Loucy (cell line): ENCODE data around the gene SH3PXD2B.
"Not testable (repeated sequence)": the region's sequence is repeated elsewhere in the genome, so short reads cannot be mapped to it uniquely, and the experiment has no call there.

Experiments
- H2AFZ ChIP-seq: fragments of 200-600 bp; sonication (generic); 2 replicates; pipeline ENCODE4 v1.6.0; 2016; ENCODE audit warnings: antibody characterized with exemption, mild to moderate bottlenecking, low read length, moderate library complexity
- H3F3A ChIP-seq: fragments of 200-600 bp; 2 replicates; pipeline ENCODE4 v1.6.0; 2016; ENCODE audit warnings: antibody characterized with exemption, low read depth, mild to moderate bottlenecking
- H3K27me3 ChIP-seq: fragments of 200-600 bp; sonication (generic); 2 replicates; pipeline ENCODE4 v1.6.1; 2014; ENCODE audit warnings: low read length, mild to moderate bottlenecking; ENCODE audit not compliant: insufficient read depth, poor library complexity, severe bottlenecking
- H3K36me3 ChIP-seq: fragments of 200-600 bp; sonication (generic); 2 replicates; pipeline ENCODE4 v1.6.1; 2016; ENCODE audit warnings: low read length; ENCODE audit not compliant: insufficient read depth
- H3K4me1 ChIP-seq: fragments of 200-600 bp; sonication (generic); 2 replicates; pipeline ENCODE4 v1.5.1; 2014; ENCODE audit warnings: low read length, mild to moderate bottlenecking; ENCODE audit not compliant: insufficient read depth, poor library complexity, severe bottlenecking
- H3K4me2 ChIP-seq: fragments of 200-600 bp; sonication (generic); 2 replicates; pipeline ENCODE4 v1.6.0; 2014; ENCODE audit warnings: antibody characterized with exemption, low read length, low read depth, mild to moderate bottlenecking; ENCODE audit not compliant: poor library complexity, severe bottlenecking
- H3K4me3 ChIP-seq: fragments of 200-600 bp; sonication (generic); 2 replicates; pipeline ENCODE4 v1.5.1; 2014; ENCODE audit warnings: low read length, mild to moderate bottlenecking, mixed read lengths; ENCODE audit not compliant: poor library complexity, severe bottlenecking
- H3K79me2 ChIP-seq: fragments of 200-600 bp; sonication (generic); 2 replicates; pipeline ENCODE4 v1.6.1; 2014; ENCODE audit warnings: low read length; ENCODE audit not compliant: insufficient read depth
- H3K9ac ChIP-seq: fragments of 200-600 bp; sonication (generic); 2 replicates; pipeline ENCODE4 v1.6.0; 2014; ENCODE audit warnings: mild to moderate bottlenecking, low read depth, low read length, moderate library complexity; ENCODE audit not compliant: poor library complexity, severe bottlenecking
- H3K9me2 ChIP-seq: fragments of 200-600 bp; sonication (generic); replicated peaks from 2 replicates; pipeline ENCODE4 v1.6.1; 2016; ENCODE audit warnings: low read depth, low read length, mixed read lengths
- H3K9me3 ChIP-seq: fragments of 200-600 bp; sonication (generic); 2 replicates; pipeline ENCODE4 v1.6.1; 2014; ENCODE audit warnings: mild to moderate bottlenecking, antibody characterized with exemption, low read length, low read depth; ENCODE audit not compliant: insufficient read depth
- H4K20me1 ChIP-seq: fragments of 200-600 bp; sonication (generic); 2 replicates; pipeline ENCODE4 v1.6.0; 2014; ENCODE audit warnings: antibody characterized with exemption, low read length, mild to moderate bottlenecking; ENCODE audit not compliant: insufficient read depth, poor library complexity, severe bottlenecking
- EZH2phosphoT487 ChIP-seq: fragments of 200-600 bp; IDR thresholded peaks from 2 replicates; pipeline ENCODE4 v1.6.1; 2018; ENCODE audit warnings: antibody characterized with exemption, mild to moderate bottlenecking, moderate library complexity, borderline replicate concordance
- TF ChIP-seq, protein P1 (sequence below): fragments of 200-600 bp; sonication (generic); conservative IDR thresholded peaks from 2 replicates; pipeline ENCODE4 v1.5.1; 2014; ENCODE audit warnings: mild to moderate bottlenecking, antibody characterized with exemption, low read length

The SH3PXD2B gene

GRCh38 chr5:172402531-172403188 is 51.7 kb downstream of the SH3PXD2B start:
- Histone ChIP-seq H3K4me3 (no peak overlapping the region), H3K79me2 (no peaks in the 10 kb centered on the region), H3K9me2 (no peaks in the 10 kb centered on the region), H3K4me2 (no peak overlapping the region), H2AFZ (no peak overlapping the region), H3K36me3 (no peaks in the 10 kb centered on the region), H3K9ac (no peak overlapping the region), H3K9me3 (no peaks in the 10 kb centered on the region), H3K27me3 (no peaks in the 10 kb centered on the region), H4K20me1 (no peaks in the 10 kb centered on the region), H3K4me1 (no peaks in the 10 kb centered on the region), H3F3A (no peaks in the 10 kb centered on the region)
- TF ChIP-seq EZH2phosphoT487, result no peak
- TF ChIP-seq, protein P1, sequence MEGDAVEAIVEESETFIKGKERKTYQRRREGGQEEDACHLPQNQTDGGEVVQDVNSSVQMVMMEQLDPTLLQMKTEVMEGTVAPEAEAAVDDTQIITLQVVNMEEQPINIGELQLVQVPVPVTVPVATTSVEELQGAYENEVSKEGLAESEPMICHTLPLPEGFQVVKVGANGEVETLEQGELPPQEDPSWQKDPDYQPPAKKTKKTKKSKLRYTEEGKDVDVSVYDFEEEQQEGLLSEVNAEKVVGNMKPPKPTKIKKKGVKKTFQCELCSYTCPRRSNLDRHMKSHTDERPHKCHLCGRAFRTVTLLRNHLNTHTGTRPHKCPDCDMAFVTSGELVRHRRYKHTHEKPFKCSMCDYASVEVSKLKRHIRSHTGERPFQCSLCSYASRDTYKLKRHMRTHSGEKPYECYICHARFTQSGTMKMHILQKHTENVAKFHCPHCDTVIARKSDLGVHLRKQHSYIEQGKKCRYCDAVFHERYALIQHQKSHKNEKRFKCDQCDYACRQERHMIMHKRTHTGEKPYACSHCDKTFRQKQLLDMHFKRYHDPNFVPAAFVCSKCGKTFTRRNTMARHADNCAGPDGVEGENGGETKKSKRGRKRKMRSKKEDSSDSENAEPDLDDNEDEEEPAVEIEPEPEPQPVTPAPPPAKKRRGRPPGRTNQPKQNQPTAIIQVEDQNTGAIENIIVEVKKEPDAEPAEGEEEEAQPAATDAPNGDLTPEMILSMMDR, result no peak

DNA sequence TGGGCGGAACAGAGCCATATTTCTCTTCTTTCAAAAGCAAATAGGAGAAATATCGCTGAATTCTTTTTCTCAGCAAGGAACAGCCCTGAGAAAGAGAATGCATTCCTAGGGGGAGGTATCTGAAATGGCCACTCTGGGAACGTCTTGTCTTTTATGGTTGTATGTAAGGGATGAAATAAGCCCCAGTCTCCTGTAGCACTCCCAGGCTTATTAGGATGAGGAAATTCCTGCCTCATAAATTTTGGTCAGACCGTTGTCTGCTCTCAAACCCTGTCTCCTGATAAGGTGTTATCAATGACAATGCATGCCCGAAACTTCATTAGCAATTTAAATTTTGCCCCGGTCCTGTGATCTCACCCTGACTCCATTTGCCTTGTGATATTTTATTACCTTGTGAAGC is 52.3 kb downstream of the SH3PXD2B start:
- not testable (repeated sequence) for H3K79me2 ChIP-seq, H3K27me3 ChIP-seq, H3K4me3 ChIP-seq, H4K20me1 ChIP-seq, H3K36me3 ChIP-seq, H3K9me3 ChIP-seq, H2AFZ ChIP-seq, H3K9me2 ChIP-seq, H3K4me1 ChIP-seq, H3F3A ChIP-seq, H3K4me2 ChIP-seq, H3K9ac ChIP-seq

DNA sequence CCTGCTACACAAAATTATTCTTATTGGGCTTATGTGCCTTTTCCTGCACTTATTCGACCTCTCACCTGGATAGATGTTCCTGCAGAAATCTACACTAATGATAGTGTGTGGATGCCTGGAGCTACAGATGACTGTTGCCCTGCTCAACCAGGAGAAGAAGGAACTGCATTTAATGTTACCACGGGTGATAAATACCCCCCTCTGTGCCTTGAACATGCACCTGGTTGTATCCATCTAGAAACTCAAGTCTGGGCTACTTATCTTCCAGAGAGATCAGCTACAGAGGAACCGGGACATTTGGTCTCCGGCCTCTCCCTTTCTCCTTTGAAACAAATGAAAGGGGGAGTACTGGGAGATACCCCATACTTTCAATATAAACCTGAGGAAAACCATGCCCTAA is 54.5 kb downstream of the SH3PXD2B start:
- Histone ChIP-seq H3K9me3 (no peaks in the 10 kb centered on the region; the same call in 1 of the 2 replicates), H2AFZ (no peak overlapping the region), H3K36me3 (no peaks in the 10 kb centered on the region), H3K4me1 (peaks cover 11% of the 10 kb centered on the region), H3K4me3 (no peak overlapping the region), H3K9me2 (no peaks in the 10 kb centered on the region), H3K27me3 (no peaks in the 10 kb centered on the region), H3K79me2 (no peaks in the 10 kb centered on the region), H3F3A (no peaks in the 10 kb centered on the region), H3K9ac (no peak overlapping the region), H3K4me2 (no peak overlapping the region), H4K20me1 (no peaks in the 10 kb centered on the region)
- TF ChIP-seq, protein P1, result no peak

DNA sequence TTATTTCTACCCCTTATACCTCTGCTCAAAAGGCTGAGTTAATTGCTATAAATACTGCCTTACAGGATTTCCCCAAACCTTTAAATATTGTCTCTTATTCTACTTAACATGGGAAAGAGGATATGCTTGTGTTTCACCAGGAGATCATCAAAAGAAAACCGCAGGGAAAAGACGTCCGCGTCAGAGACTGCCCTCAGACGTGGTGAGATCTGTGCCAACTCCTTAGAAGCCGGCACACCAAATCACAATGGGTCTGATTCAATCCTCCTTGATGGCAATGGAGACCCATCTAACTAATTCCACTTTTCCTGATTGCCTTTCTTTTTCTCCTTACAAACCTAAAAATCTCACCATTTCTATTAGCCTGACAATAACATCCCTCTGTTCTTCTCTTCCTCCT is 55.0 kb downstream of the SH3PXD2B start:
- Histone ChIP-seq H3K4me3 (no peak overlapping the region), H4K20me1 (no peaks in the 10 kb centered on the region), H3K79me2 (no peaks in the 10 kb centered on the region), H3K4me2 (no peak overlapping the region), H3K4me1 (peaks cover 11% of the 10 kb centered on the region), H3K36me3 (no peaks in the 10 kb centered on the region), H3F3A (no peaks in the 10 kb centered on the region), H2AFZ (no peak overlapping the region), H3K9me2 (no peaks in the 10 kb centered on the region), H3K9me3 (no peaks in the 10 kb centered on the region; the same call in 1 of the 2 replicates), H3K9ac (no peak overlapping the region), H3K27me3 (no peaks in the 10 kb centered on the region)
- TF ChIP-seq, protein P1, result no peak
- no peak for TF ChIP-seq EZH2phosphoT487

DNA sequence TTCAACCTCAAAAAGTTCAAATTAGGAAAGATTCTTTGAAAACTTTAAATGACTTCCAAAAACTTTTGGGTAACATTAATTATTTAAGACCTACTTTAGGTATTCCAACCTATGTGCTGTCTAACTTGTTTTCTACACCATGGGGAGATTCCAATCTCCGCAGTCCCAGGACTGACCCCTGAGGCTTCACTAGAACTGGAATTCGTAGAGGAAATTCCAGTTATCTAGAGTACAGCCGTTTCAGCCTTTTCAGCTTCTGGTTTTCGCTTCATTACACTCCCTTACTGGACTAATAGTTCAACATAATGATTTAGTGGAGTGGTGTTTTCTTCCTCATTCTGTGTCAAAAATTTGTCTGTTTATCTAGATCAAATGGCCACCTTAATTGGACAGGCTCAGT is 55.7 kb downstream of the SH3PXD2B start:
- not testable (repeated sequence) for H3K4me2 ChIP-seq

More for the DNA sequence above, 55.7 kb downstream of the SH3PXD2B start:
- not testable (repeated sequence) for H3K4me3 ChIP-seq, H3K9me3 ChIP-seq, H3K9me2 ChIP-seq, H3F3A ChIP-seq, H3K79me2 ChIP-seq, H3K9ac ChIP-seq, H2AFZ ChIP-seq, H4K20me1 ChIP-seq, H3K36me3 ChIP-seq, H3K27me3 ChIP-seq
- peaks cover 11% of the 10 kb centered on the region for H3K4me1 ChIP-seq
